ENCODE data around the gene SLC10A2.

DNA sequence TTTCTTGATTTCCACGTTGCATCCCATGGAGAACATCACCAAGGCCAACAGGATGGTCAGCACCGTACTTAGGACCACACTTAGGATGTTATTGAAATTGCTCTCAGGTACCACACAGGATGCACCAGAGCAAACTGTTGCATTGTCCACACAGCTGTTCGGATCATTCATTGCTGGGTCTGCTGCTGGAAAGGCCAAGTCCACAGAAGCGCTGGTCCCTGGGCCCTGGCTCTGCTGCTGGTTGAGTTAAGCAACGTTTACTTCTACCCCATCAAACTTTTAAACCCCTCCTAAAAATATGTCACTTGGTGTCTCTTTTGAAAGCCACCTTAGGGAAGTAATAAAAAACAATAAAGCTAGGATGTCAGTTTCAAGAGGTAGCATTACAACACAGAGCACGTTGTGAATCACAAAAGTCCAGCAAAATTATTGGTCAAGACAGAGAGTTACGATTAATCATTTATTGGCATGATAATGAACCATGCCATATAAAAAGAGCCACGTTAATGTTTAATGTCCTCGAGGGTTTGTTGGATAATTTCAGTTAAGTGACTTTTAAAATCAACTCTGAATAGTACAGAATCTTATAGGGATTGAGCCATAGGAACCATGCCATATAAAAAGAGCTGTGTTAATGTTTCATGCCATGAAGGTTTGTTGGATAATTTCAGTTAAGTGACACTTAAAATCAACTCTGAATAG, at the start of gene SLC10A2:
- TF ChIP-seq, protein P1, sequence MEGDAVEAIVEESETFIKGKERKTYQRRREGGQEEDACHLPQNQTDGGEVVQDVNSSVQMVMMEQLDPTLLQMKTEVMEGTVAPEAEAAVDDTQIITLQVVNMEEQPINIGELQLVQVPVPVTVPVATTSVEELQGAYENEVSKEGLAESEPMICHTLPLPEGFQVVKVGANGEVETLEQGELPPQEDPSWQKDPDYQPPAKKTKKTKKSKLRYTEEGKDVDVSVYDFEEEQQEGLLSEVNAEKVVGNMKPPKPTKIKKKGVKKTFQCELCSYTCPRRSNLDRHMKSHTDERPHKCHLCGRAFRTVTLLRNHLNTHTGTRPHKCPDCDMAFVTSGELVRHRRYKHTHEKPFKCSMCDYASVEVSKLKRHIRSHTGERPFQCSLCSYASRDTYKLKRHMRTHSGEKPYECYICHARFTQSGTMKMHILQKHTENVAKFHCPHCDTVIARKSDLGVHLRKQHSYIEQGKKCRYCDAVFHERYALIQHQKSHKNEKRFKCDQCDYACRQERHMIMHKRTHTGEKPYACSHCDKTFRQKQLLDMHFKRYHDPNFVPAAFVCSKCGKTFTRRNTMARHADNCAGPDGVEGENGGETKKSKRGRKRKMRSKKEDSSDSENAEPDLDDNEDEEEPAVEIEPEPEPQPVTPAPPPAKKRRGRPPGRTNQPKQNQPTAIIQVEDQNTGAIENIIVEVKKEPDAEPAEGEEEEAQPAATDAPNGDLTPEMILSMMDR (IDR thresholded peaks at IDR 0.05; ENCODE audit: low read depth, low read length), result no peak
- no peak for TF ChIP-seq EZH2phosphoT487 (IDR thresholded peaks at IDR 0.05; ENCODE audit: low read depth)
